Activated CD8-positive, alpha-beta memory T cell treated with anti-CD3 and anti-CD28 coated beads, Interleukin-2, amount 50 U/mL, for 4 hours (primary cell): ENCODE results near the gene DCAF5.
A peak's percentile ranks its signal among the peaks of the same experiment; 100 is the strongest.

Experiments
- DNase-seq: peaks from one replicate; pipeline ENCODE4 v3.0.0-alpha.2; 2020

The DCAF5 gene

GRCh38 chr14:69142101-69142500 is 10.8 kb downstream of the DCAF5 start:
- DNase-seq: no peak

GRCh38 chr14:69141550-69141949 is 11.4 kb downstream of the DCAF5 start:
- no peak for DNase-seq

GRCh38 chr14:69139743-69140142 is 13.2 kb downstream of the DCAF5 start:
- DNase-seq: no peak

- no peak for DNase-seq
Observed at GRCh38 chr14:69137843-69138535, 14.9 kb downstream of the DCAF5 start.

GRCh38 chr14:69137416-69137815 is 15.5 kb downstream of the DCAF5 start:
- no peak for DNase-seq

- no peak for DNase-seq
Observed at GRCh38 chr14:69135133-69135532, 17.8 kb downstream of the DCAF5 start.

GRCh38 chr14:69133206-69134125 is 19.5 kb downstream of the DCAF5 start:
- DNase-seq: no peak

GRCh38 chr14:69132513-69133181 is 20.3 kb downstream of the DCAF5 start:
- DNase-seq: no peak

- DNase-seq: no peak
Observed at GRCh38 chr14:69131176-69131575, 21.7 kb downstream of the DCAF5 start.

- peak; percentile 70 for DNase-seq
Observed at GRCh38 chr14:69129264-69129880, 23.5 kb downstream of the DCAF5 start.

- DNase-seq: no peak
Observed at GRCh38 chr14:69118305-69118704, 34.6 kb downstream of the DCAF5 start.

- no peak for DNase-seq
Observed at GRCh38 chr14:69117020-69117767, 35.7 kb downstream of the DCAF5 start.

GRCh38 chr14:69115407-69116185 is 37.3 kb downstream of the DCAF5 start:
- DNase-seq: no peak

- no peak for DNase-seq
Observed at GRCh38 chr14:69114763-69115162, 38.2 kb downstream of the DCAF5 start.

GRCh38 chr14:69108358-69108757 is 44.6 kb downstream of the DCAF5 start:
- no peak for DNase-seq

GRCh38 chr14:69107407-69108003 is 45.4 kb downstream of the DCAF5 start:
- no peak for DNase-seq

- no peak for DNase-seq
Observed at GRCh38 chr14:69106451-69106850, 46.5 kb downstream of the DCAF5 start.

- no peak for DNase-seq
Observed at GRCh38 chr14:69105326-69105725, 47.6 kb downstream of the DCAF5 start.

- DNase-seq: no peak
Observed at GRCh38 chr14:69101331-69101826, 51.5 kb downstream of the DCAF5 start.

GRCh38 chr14:69097974-69098373 is 54.9 kb downstream of the DCAF5 start:
- no peak for DNase-seq
